Measurements from ENCODE around the gene HECTD4.
A peak's percentile ranks its signal among the peaks of the same experiment; 100 is the strongest.

Gene HECTD4

DNA sequence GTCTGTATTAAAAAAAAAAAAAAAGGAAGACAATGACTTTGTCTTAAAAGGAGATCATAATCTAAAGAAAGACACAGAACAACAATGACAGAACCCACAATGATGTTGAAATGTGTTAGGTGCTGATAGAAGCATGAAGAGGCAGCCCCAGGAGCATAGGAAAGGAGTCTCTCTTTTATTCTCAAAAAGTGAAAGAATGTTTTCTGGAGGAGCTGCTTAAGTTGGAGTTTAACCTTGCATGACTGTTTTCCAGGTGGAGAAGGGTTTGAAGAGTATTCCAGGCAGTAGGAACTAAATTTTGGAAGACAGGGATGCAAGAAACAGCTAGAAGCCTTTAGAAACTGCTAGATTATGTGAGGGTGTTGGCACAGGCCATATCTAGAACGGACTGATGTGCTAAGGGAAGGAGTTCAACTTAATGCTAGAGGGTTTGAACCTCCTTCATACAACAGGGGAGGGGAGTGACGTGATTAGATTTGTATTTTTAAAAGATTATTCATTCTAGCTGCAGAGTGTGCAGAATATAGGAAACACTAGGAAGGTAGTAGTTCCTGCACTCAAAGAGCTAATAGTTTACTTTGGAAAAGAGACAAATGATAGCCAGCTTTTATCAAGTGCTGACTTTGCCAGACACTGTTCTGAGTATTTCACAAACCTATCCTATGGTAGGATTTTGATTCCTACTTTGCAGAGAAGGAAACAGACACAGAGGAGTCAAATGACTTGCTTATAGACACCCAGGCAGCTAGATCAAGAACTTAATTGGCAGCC is 31.8 kb upstream of the HECTD4 start:
- TF ChIP-seq ZFX (IDR thresholded peaks at IDR 0.05; ENCODE audit: borderline replicate concordance), result no peak
- TF ChIP-seq, protein P1, sequence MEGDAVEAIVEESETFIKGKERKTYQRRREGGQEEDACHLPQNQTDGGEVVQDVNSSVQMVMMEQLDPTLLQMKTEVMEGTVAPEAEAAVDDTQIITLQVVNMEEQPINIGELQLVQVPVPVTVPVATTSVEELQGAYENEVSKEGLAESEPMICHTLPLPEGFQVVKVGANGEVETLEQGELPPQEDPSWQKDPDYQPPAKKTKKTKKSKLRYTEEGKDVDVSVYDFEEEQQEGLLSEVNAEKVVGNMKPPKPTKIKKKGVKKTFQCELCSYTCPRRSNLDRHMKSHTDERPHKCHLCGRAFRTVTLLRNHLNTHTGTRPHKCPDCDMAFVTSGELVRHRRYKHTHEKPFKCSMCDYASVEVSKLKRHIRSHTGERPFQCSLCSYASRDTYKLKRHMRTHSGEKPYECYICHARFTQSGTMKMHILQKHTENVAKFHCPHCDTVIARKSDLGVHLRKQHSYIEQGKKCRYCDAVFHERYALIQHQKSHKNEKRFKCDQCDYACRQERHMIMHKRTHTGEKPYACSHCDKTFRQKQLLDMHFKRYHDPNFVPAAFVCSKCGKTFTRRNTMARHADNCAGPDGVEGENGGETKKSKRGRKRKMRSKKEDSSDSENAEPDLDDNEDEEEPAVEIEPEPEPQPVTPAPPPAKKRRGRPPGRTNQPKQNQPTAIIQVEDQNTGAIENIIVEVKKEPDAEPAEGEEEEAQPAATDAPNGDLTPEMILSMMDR (IDR thresholded peaks at IDR 0.05), result no peak
- H3K27ac ChIP-seq, result no peak overlapping the region

DNA sequence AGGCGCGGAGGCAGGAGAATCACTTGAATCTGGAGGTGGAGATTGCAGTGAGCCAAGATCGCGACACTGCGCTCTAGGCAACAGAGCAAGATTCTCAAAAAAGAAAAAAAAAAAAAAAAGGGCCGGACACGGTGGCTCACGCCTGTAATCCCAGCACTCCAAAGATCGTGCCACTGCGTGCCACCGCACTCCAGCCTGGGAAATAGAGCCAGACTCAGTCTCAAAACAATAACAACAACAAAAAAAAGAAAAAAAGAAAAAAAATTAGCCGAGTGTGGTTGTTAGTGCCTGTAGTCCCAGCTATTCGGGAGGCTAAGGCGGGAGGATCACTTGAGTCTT is 27.6 kb upstream of the HECTD4 start:
- TF ChIP-seq, protein P1 (IDR thresholded peaks at IDR 0.05), result no peak
- no peak for TF ChIP-seq ZFX (IDR thresholded peaks at IDR 0.05; ENCODE audit: borderline replicate concordance)
- H3K27ac ChIP-seq, result peak overlapping the region; percentile 89; the same call in 1 of the 2 replicates

DNA sequence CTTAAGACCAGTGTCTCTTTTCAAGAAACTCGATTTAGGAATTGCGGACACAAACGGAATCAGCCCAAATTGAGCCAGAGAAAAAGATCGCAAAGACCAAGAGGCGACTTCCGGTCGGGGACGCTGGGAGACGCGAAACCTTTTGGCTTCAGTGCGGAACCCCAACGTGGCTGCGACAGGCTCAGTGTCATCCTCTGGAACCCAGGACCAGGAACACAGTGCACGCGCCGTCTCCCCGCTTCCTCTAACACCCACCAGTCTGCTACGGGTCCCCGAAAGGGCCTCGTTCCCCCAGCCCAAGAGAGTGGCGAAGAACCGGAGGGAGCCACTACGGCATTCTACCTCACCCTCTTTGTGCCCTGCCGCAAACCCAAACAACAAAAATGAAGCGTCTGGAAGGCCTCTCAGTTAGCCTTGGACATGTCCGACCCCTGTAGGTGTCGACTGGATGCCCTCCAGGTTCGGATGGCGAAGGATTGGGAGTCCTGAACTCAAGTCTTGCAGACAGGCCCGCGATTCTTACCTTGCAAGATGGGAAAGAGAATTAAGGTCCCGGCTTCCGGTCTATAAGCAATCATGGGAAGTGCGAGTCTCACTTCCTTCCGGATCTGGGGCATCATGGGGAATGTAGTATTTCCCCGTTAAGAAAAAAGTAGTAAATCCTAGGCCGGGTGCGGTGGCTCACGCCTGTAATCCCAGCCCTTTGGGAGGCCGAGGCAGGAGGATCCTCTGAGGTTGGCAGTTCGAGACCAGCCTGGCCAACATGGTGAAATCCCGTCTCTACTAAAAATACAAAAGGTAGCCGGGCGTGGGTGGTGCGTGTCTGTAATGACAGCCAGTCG is 27.1 kb upstream of the HECTD4 start, which contains the start of gene RPL6:
Gene RPL6, minus strand, starts transcription at position 542 of the 842 bp plus-strand sequence. CDS start 949 bp downstream, outside the sequence.
- TF ChIP-seq, protein P1 (IDR thresholded peaks at IDR 0.05), result no peak
- no peak for TF ChIP-seq ZFX (IDR thresholded peaks at IDR 0.05; ENCODE audit: borderline replicate concordance)
- peak within 1 kb of the TSS; percentile 89 for H3K27ac ChIP-seq

DNA sequence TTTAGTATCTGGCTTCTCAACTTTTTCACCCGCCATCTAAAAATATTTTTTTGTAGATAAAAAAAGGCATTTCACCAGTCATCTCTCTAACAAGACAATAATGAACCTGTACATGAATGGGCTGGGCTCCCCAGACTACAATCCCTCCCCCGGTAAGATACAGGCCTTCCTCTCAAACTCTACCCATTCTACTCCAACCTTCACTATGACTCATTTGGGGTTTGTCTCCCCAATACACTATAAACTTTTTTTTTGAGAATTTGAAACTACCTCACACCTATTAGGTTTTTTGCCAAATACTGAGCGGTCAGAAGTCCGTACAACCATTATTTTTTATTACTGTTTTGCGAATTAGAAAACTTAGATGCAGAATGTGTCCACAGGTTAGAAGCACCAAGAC is 26.4 kb upstream of the HECTD4 start:
- TF ChIP-seq, protein P1 (IDR thresholded peaks at IDR 0.05), result no peak
- TF ChIP-seq ZFX (IDR thresholded peaks at IDR 0.05; ENCODE audit: borderline replicate concordance), result no peak
- peak overlapping the region; percentile 89 for H3K27ac ChIP-seq

DNA sequence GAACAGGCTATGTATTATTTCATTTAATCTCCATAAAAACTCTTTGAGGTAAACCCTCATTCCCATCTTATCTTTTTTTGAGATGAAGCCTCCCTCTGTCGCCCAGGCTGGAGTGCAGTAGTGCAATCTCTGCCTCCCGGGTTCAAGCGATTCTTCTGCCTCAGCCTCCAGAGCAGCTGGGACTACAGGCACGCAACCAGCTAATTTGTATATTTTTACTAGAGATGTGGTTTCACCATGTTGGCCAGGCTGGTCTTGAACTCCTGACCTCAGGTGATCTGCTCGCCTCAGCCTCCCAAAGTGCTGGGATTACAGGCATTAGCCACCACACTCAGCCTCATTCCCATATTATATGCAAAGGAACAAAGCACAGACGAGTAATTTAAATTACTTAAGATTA is 25.5 kb upstream of the HECTD4 start:
- peak overlapping the region; percentile 89; the same call in 1 of the 2 replicates for H3K27ac ChIP-seq

DNA sequence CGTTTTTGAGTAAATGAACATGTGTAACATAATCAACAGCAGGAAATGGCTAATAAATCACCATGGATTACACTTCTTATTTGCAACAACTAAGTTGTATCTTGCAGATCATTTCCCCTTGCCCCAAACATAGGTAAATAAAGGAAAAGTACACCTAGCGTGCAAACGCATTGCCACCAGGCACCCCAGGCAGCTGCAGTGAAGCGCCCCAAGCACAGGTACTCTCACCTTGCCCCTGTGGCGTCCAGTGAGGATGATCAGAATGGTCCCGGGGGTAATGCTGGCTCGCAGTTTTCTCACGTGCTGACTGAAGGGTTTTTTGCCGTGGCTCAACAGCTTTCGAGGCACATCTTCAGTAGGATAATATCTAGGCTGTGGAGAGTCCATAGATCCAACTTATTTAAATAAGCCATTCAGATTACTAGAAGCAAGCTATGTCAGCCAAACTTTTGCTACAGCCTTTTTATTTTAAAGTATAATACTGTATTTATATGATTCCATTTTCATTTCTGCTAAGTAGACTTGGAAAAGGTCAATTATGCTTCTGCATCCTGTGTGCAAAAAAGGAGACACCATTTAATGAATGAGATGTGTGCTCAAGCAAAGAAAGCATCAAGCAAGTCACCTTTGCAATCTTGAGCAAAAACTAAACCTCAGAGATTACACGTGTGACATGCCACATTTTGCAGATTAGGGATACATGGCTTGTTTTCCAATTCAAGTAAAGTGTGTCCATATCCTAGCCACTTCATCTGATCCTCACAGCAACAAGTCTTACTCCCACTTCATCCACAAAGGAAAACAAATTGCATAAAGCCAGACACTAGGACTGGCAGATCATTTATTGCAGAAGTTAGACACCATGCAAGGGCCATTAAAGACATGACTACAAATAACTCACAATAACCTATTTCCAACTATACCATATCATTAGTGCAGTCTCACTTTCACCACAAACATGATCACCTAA is 24.6 kb upstream of the HECTD4 start:
- peak overlapping the region; percentile 89; the same call in 1 of the 2 replicates for H3K27ac ChIP-seq
- TF ChIP-seq, protein P1 (IDR thresholded peaks at IDR 0.05), result no peak
- no peak for TF ChIP-seq ZFX (IDR thresholded peaks at IDR 0.05; ENCODE audit: borderline replicate concordance)

DNA sequence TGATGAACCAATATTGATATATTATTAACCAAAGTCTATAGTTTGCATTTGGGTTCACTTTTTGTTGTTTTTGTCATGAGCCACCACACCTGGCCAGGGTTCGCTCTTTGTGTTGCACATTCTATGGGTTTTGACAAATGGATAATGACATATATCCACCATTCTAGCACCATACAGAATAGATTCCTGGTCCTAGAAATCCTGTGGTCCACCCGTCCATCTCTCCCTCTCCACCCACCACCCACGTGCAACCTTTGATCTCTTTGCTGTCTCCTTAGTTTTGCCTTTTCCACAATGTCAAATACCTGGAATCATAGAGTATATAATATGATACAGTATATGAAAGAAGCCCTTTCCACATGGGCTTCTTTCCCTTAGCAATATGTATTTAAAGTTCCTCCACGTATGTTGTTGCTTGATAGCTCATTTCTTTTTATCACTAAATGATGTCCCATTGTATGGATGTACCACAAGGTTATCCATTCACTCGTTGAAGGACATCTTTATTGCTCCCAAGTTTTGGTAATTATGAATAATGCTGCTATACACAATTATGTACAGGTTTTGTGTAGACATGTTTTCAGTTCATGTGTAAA is 19.8 kb upstream of the HECTD4 start:
- no peak for TF ChIP-seq ZFX (IDR thresholded peaks at IDR 0.05; ENCODE audit: borderline replicate concordance)
- TF ChIP-seq, protein P1 (IDR thresholded peaks at IDR 0.05), result no peak
- no peak overlapping the region for H3K27ac ChIP-seq
